H9 (cell line): Measurements from ENCODE around the gene USH2A. TPM values are rescaled to one million over a fixed set of nuclear protein-coding genes. Genes with fewer than 3 reads are reported as not detected.

Experiments
- DNase-seq: peaks from one replicate; pipeline ENCODE4 v3.0.0-alpha.2; 2017
- H2AFZ ChIP-seq: one replicate; pipeline ENCODE4 v1.6.1; 2013; ENCODE audit warnings: mild to moderate bottlenecking, low read length, control low read depth, moderate library complexity
- H2AK5ac ChIP-seq: 2 replicates; pipeline ENCODE4 v1.6.1; 2013; ENCODE audit warnings: low read length, control low read depth, mixed read lengths; ENCODE audit not compliant: insufficient read length
- H2BK120ac ChIP-seq: one replicate; pipeline ENCODE4 v1.6.1; 2013; ENCODE audit warnings: low read depth, mild to moderate bottlenecking, low read length, control low read depth, inconsistent platforms; ENCODE audit not compliant: poor library complexity, severe bottlenecking
- H2BK12ac ChIP-seq: 2 replicates; pipeline ENCODE4 v1.6.1; 2013; ENCODE audit warnings: low read length, control low read depth, mixed read lengths, low read depth; ENCODE audit not compliant: insufficient read length
- H2BK15ac ChIP-seq: 2 replicates; pipeline ENCODE4 v1.6.1; 2013; ENCODE audit warnings: low read depth, low read length, control low read depth
- H2BK20ac ChIP-seq: one replicate; pipeline ENCODE4 v1.6.1; 2013; ENCODE audit warnings: low read depth, mild to moderate bottlenecking, low read length, control low read depth, inconsistent platforms; ENCODE audit not compliant: poor library complexity, severe bottlenecking
- H2BK5ac ChIP-seq: 2 replicates; pipeline ENCODE4 v1.6.1; 2013; ENCODE audit warnings: low read length, control low read depth, mixed read lengths; ENCODE audit not compliant: insufficient read length
- H3K14ac ChIP-seq: 2 replicates; pipeline ENCODE4 v1.6.1; 2013; ENCODE audit warnings: low read length, control low read depth; ENCODE audit not compliant: insufficient read depth
- H3K18ac ChIP-seq: 2 replicates; pipeline ENCODE4 v1.6.1; 2013; ENCODE audit warnings: low read depth, mild to moderate bottlenecking, mixed read lengths, low read length, control low read depth; ENCODE audit not compliant: insufficient read length
- H3K23ac ChIP-seq: 2 replicates; pipeline ENCODE4 v1.6.1; 2013; ENCODE audit warnings: low read length, control low read depth, mixed read lengths, low read depth; ENCODE audit not compliant: insufficient read length
- H3K23me2 ChIP-seq: 2 replicates; pipeline ENCODE4 v1.6.1; 2013; ENCODE audit warnings: low read depth, mild to moderate bottlenecking, mixed read lengths, low read length, control low read depth; ENCODE audit not compliant: insufficient read length, poor library complexity, severe bottlenecking
- H3K27ac ChIP-seq: 2 replicates; pipeline ENCODE4 v1.5.1; 2013; ENCODE audit warnings: low read length, control low read depth, mixed read lengths, low read depth; ENCODE audit not compliant: insufficient read length
- H3K27me3 ChIP-seq: 2 replicates; pipeline ENCODE4 v1.6.1; 2013; ENCODE audit warnings: low read length, control low read depth, inconsistent platforms; ENCODE audit not compliant: insufficient read depth
- H3K4ac ChIP-seq: 2 replicates; pipeline ENCODE4 v1.6.1; 2013; ENCODE audit warnings: low read depth, mild to moderate bottlenecking, control low read depth, inconsistent platforms, low read length, moderate library complexity
- H3K4me1 ChIP-seq: 2 replicates; pipeline ENCODE4 v1.6.1; 2013; ENCODE audit warnings: low read length, control low read depth, inconsistent platforms; ENCODE audit not compliant: insufficient read depth
- H3K4me2 ChIP-seq: 2 replicates; pipeline ENCODE4 v1.6.1; 2013; ENCODE audit warnings: low read length, control low read depth, mixed read lengths; ENCODE audit not compliant: insufficient read length, insufficient read depth
- H3K56ac ChIP-seq: 2 replicates; pipeline ENCODE4 v1.6.1; 2013; ENCODE audit warnings: low read depth, mild to moderate bottlenecking, mixed read lengths, low read length, control low read depth; ENCODE audit not compliant: insufficient read length
- H3K79me1 ChIP-seq: 2 replicates; pipeline ENCODE4 v1.6.1; 2013; ENCODE audit warnings: low read depth, mild to moderate bottlenecking, moderate library complexity, low read length, control low read depth, inconsistent platforms; ENCODE audit not compliant: insufficient read depth, poor library complexity, severe bottlenecking
- H3K79me2 ChIP-seq: 2 replicates; pipeline ENCODE4 v1.6.1; 2013; ENCODE audit warnings: low read length, control low read depth, inconsistent platforms; ENCODE audit not compliant: insufficient read depth
- H3K9ac ChIP-seq: 2 replicates; pipeline ENCODE4 v1.6.1; 2013; ENCODE audit warnings: low read length, control low read depth, mixed read lengths; ENCODE audit not compliant: insufficient read length; ENCODE audit errors: extremely low read depth
- H3K9me3 ChIP-seq: one replicate; pipeline ENCODE4 v1.6.1; 2013; ENCODE audit warnings: low read depth, low read length, inconsistent platforms; ENCODE audit not compliant: control insufficient read depth
- H3T11ph ChIP-seq: one replicate; pipeline ENCODE4 v1.6.1; 2013; ENCODE audit warnings: mild to moderate bottlenecking, low read length, control low read depth, inconsistent platforms
- H4K20me1 ChIP-seq: one replicate; pipeline ENCODE4 v1.6.1; 2013; ENCODE audit not compliant: control insufficient read depth, insufficient read length, insufficient read depth
- H4K5ac ChIP-seq: 2 replicates; pipeline ENCODE4 v1.6.1; 2013; ENCODE audit warnings: low read depth, mild to moderate bottlenecking, mixed read lengths, low read length, control low read depth; ENCODE audit not compliant: insufficient read length
- H4K8ac ChIP-seq: replicated peaks from 2 replicates; pipeline ENCODE4 v1.6.1; 2013; ENCODE audit warnings: low read length, control low read depth, mixed read lengths, low read depth; ENCODE audit not compliant: insufficient read length
- H4K91ac ChIP-seq: 2 replicates; pipeline ENCODE4 v1.6.1; 2013; ENCODE audit warnings: low read depth, mild to moderate bottlenecking, moderate library complexity, mixed read lengths, low read length, control low read depth; ENCODE audit not compliant: insufficient read length
- H3K27ac Mint-ChIP-seq, 3 experiments: 2 replicates in 2 of 3; 3 replicates in 1 of 3; pipeline ENCODE4 v1.8.0; 2020 to 2021; ENCODE audit warnings: mixed read lengths in 3 of 3, mild to moderate bottlenecking in 1 of 3, moderate library complexity in 1 of 3
- H3K27me3 Mint-ChIP-seq: 2 replicates; pipeline ENCODE4 v1.8.0; 2021; ENCODE audit warnings: low read depth, mild to moderate bottlenecking, moderate library complexity, mixed read lengths
- H3K36me3 Mint-ChIP-seq, 3 experiments: 2 replicates in 2 of 3; 3 replicates in 1 of 3; pipeline ENCODE4 v1.8.0; 2020 to 2021; ENCODE audit warnings: low read depth in 3 of 3, mixed read lengths in 3 of 3; ENCODE audit not compliant: insufficient read depth in 1 of 3
- H3K4me1 Mint-ChIP-seq, 2 experiments: 2 replicates each; pipeline ENCODE4 v1.8.0; 2020; ENCODE audit warnings: mixed read lengths in 2 of 2
- H3K4me3 Mint-ChIP-seq, 2 experiments: 2 replicates in 1 of 2; 3 replicates in 1 of 2; pipeline ENCODE4 v1.8.0; 2020 to 2021; ENCODE audit warnings: mild to moderate bottlenecking in 2 of 2, mixed read lengths in 2 of 2, moderate library complexity in 1 of 2
- H3K9me3 Mint-ChIP-seq, 2 experiments: 2 replicates in 1 of 2; 3 replicates in 1 of 2; pipeline ENCODE4 v1.8.0; 2020; ENCODE audit warnings: mild to moderate bottlenecking in 2 of 2, mixed read lengths in 2 of 2, moderate library complexity in 1 of 2
- WGBS: extraction: QIAGEN DNeasy Blood & Tissue Kit; methylation state at CpG from one replicate; pipeline ENCODE4 v1.1.7; 2013; ENCODE audit warnings: missing lambda C conversion rate, low lambda C conversion rate, mixed read lengths; ENCODE audit not compliant: insufficient read length; ENCODE audit errors: extremely low coverage; 5-methylcytosine and 5-hydroxymethylcytosine counted together
- total RNA-seq: library from RNA; stranded (reverse); gene quantifications from 2 replicates; pipeline ENCODE4 v1.2.1, GENCODE V29; 2021
- TF ChIP-seq, protein P1 (sequence below): fragments of 200-600 bp; sonication (generic); conservative IDR thresholded peaks from 3 replicates; pipeline ENCODE4 v1.8.0; 2021; ENCODE audit warnings: antibody characterized with exemption, mild to moderate bottlenecking

The USH2A gene
- total RNA-seq, 1 experiment from 2014 or later = 0.11 TPM

DNA sequence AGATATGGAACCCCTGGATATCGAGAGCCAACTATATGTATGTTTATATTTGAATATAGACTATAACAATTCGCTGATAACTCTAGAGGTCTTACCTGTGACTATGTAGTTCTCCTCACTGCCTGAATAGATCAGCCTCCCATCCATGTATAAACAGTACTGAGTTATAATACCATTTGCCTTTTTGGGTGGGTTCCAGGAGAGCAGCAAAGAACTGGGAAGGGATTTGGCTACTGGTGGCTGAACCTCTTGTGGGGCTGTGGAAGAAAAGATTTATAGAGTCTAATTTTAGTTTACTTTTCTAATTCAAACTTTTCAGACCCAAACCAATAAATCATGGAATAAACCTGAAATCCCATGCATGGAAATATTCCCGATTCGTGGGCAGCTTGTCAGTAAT is 376.9 kb downstream of the USH2A start:
- Histone ChIP-seq H3K4me2 (no peak overlapping the region), H3K4me1 (no peaks in the 10 kb centered on the region), H3K18ac (no peak overlapping the region), H3K9me3 (no peaks in the 10 kb centered on the region), H2BK20ac (no peak overlapping the region), H3K23me2 (no peaks in the 10 kb centered on the region), H2AFZ (no peak overlapping the region), H3K56ac (no peak overlapping the region), H3K27me3 (no peaks in the 10 kb centered on the region), H3K27ac (no peak overlapping the region), H3K4ac (no peak overlapping the region), H3K79me2 (no peaks in the 10 kb centered on the region), H4K20me1 (no peaks in the 10 kb centered on the region), H3T11ph (no peak overlapping the region), H3K9ac (no peak overlapping the region), H2BK120ac (no peak overlapping the region), H3K79me1 (no peaks in the 10 kb centered on the region), H3K14ac (no peak overlapping the region), H2BK12ac (no peak overlapping the region), H2BK15ac (no peak overlapping the region), H3K23ac (no peak overlapping the region), H4K8ac (no peak overlapping the region), H4K5ac (no peak overlapping the region), H2AK5ac (no peak overlapping the region), H2BK5ac (no peak overlapping the region), H4K91ac (no peak overlapping the region)
- no peak overlapping the region for H3K27ac Mint-ChIP-seq
- no peaks in the 10 kb centered on the region for H3K9me3 Mint-ChIP-seq
- WGBS = no CpG with 5 or more reads among the region's 4 CpGs
- TF ChIP-seq, protein P1, sequence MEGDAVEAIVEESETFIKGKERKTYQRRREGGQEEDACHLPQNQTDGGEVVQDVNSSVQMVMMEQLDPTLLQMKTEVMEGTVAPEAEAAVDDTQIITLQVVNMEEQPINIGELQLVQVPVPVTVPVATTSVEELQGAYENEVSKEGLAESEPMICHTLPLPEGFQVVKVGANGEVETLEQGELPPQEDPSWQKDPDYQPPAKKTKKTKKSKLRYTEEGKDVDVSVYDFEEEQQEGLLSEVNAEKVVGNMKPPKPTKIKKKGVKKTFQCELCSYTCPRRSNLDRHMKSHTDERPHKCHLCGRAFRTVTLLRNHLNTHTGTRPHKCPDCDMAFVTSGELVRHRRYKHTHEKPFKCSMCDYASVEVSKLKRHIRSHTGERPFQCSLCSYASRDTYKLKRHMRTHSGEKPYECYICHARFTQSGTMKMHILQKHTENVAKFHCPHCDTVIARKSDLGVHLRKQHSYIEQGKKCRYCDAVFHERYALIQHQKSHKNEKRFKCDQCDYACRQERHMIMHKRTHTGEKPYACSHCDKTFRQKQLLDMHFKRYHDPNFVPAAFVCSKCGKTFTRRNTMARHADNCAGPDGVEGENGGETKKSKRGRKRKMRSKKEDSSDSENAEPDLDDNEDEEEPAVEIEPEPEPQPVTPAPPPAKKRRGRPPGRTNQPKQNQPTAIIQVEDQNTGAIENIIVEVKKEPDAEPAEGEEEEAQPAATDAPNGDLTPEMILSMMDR = no peak
- H3K4me1 Mint-ChIP-seq = peaks cover 4 to 6% of the 10 kb centered on the region in 2 experiments; a peak in 3 of 4 replicates
- no peak overlapping the region for H3K4me3 Mint-ChIP-seq
- no peaks in the 10 kb centered on the region for H3K36me3 Mint-ChIP-seq
- H3K27me3 Mint-ChIP-seq = no peaks in the 10 kb centered on the region
- no peak for DNase-seq
